SK-N-MC (cell line): Measurements from ENCODE around the gene ARSB.

Source experiments
- DNase-seq: peaks from one replicate; pipeline ENCODE4 v3.0.0-alpha.2; 2011; ENCODE audit warnings: low read depth, low spot score
- H3K27ac ChIP-seq: fragments of 200-600 bp; sonication (generic); 2 replicates; pipeline ENCODE4 v1.5.1; 2016; ENCODE audit warnings: mixed run types
- H3K36me3 ChIP-seq: fragments of 200-600 bp; sonication (generic); 2 replicates; pipeline ENCODE4 v1.6.1; 2017; ENCODE audit warnings: antibody characterized with exemption, low read length, mixed read lengths; ENCODE audit not compliant: insufficient read depth
- H3K4me3 ChIP-seq: fragments of 200-600 bp; sonication (generic); 2 replicates; pipeline ENCODE4 v1.5.1; 2016
- H3K9ac ChIP-seq: fragments of 200-600 bp; sonication (generic); 2 replicates; pipeline ENCODE4 v1.8.0; 2017; ENCODE audit warnings: mixed run types, mixed read lengths; ENCODE audit not compliant: insufficient read length
- H3K9me3 ChIP-seq: fragments of 200-600 bp; sonication (generic); 2 replicates; pipeline ENCODE4 v1.6.1; 2017; ENCODE audit warnings: low read depth, mild to moderate bottlenecking, antibody characterized with exemption, low read length, moderate library complexity, mixed read lengths
- EZH2 ChIP-seq: fragments of 200-600 bp; sonication (generic); IDR thresholded peaks from one replicate; pipeline ENCODE4 v1.6.1; 2017; ENCODE audit warnings: antibody characterized with exemption
- FOXP2 ChIP-seq: optimal IDR thresholded peaks from 2 replicates; pipeline ENCODE3; 2011; ENCODE audit warnings: mild to moderate bottlenecking, moderate library complexity; ENCODE audit not compliant: insufficient read depth; ENCODE audit errors: extremely low read length, control extremely low read depth
- POLR2AphosphoS5 ChIP-seq: IDR thresholded peaks from 2 replicates; pipeline ENCODE4 v1.6.1; 2012; ENCODE audit warnings: mild to moderate bottlenecking, low read depth, low read length, borderline replicate concordance

Gene ARSB

DNA sequence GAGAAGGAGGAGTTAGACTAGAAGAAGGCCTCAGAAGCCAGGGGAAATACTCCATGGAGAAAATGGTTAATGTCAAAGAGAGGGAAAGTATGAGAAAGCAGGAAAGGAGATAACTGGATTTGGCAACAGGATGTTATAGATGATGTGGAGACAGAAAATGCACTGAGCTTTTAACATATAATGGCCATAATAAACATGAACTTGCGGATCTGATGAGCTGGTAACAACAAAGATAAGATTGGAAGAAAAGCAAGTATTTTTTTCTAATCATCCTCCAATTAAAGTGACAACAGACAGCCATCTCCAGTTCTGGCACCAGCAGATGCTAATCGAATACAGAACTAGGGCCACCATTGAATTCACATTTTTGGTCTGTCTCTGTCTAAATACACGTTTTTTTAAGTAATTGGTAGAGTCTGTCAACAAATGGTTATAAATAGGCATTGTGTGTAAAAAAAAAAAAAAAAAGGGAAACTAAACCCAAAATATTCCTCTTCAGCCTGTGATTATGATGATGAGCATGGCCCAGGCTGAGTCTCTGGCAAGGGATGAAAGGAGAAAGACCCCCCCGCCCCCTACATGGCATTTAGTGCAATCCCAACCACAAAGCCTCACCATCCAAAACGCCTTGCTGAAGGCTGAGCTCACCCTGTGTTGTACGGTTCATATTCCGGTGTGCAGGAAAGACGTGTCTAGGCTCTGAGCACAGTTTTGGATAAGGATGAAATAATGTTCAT lies 187.0 kb downstream of the ARSB start:
- Histone ChIP-seq H3K4me3 (no peak overlapping the region), H3K9me3 (no peaks in the 10 kb centered on the region), H3K36me3 (no peaks in the 10 kb centered on the region), H3K27ac (no peak overlapping the region), H3K9ac (no peak overlapping the region)
- DNase-seq: no peak
- TF ChIP-seq POLR2AphosphoS5 (no peak), EZH2 (no peak), FOXP2 (no peak)

DNA sequence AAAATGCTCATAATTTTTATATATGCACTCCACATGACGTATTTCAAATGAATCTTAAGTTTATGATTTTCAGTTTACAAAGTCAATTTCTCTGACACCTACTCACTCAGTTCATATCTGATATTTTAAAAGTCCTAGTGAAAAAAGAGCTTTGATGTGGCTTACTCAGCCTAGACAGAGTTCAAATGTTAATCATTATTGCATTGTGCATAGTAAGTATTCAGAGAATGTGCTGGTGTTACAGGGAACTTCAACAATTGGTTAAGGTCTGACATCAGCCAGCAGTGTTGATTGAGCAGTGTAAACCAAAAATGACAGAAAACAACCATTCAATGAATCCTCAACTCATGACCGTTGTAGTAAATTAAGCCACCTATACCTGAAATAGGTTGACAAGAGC lies 189.4 kb downstream of the ARSB start:
- Histone ChIP-seq H3K4me3 (no peak overlapping the region), H3K9me3 (no peaks in the 10 kb centered on the region), H3K36me3 (no peaks in the 10 kb centered on the region), H3K27ac (no peak overlapping the region), H3K9ac (no peak overlapping the region)
- DNase-seq: no peak
- TF ChIP-seq EZH2 (no peak), FOXP2 (no peak), POLR2AphosphoS5 (no peak)

DNA sequence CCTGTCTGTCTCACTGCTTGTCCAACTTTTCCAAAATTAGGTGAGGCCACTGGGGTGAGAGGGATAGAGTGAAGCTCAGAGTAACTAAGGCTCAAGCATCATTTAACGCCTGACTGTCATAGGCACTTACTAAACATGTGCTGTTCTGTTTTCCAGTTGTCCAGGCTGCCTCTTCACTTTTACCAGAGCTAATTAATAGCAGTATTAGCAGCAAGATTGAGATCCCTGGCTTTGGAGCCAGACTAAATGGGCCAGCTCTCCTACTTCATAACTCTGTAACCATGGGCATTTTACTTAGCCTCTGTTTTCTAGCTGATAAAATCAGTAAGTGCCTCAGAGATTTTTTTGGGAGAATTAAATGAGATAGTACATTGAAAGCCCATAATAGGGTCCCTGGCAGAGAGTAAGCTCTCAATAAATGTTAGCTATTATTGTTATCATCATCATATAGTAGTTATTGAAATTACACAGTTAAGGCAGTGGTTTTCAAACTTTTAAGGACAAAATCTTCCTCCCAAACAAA lies 190.4 kb downstream of the ARSB start:
- no peaks in the 10 kb centered on the region for H3K36me3 ChIP-seq
- DNase-seq: no peak
- no peak for TF ChIP-seq FOXP2
- TF ChIP-seq EZH2: no peak
- TF ChIP-seq POLR2AphosphoS5: no peak

DNA sequence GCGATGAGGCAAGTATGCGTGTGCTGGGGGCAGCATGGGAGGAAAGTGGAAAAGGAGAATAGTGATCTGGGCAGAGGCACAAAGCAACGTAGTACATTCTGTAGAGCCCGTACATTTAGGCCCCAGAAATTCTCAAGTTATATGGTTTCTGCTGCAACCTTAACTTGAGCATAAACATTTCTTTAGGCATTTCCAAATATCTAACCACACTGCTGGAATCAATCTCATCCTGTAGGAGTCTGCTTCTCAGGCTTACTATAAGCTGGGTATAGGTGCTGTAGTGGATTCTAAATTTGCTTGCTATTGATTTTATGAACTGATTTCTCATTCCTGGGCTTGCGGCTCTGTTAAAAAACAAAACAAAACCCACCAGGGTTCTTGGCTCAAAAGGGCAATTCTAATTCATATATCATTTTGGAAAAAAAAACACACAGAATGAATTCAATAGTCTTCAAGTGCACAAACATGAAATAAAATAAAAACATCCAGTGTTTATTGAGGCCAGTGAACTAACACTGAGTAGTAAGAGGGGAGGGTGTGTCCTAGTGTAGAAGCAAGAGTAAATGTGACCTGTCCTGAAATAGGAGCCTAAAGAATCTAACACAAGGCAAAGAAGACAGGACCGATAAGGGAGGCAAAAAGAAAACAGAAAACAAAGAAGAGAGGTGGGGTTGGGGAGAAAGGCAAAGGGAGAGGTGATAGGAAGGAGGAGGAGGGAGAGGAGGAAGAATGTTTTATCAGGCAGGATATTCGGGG lies 191.0 kb downstream of the ARSB start:
- H3K9me3 ChIP-seq: no peaks in the 10 kb centered on the region
- H3K4me3 ChIP-seq: no peak overlapping the region
- H3K36me3 ChIP-seq: no peaks in the 10 kb centered on the region
- H3K9ac ChIP-seq: no peak overlapping the region
- no peak for DNase-seq
- no peak for TF ChIP-seq POLR2AphosphoS5
- TF ChIP-seq FOXP2: no peak
- no peak for TF ChIP-seq EZH2
- no peak overlapping the region for H3K27ac ChIP-seq

More for the DNA sequence above, 190.4 kb downstream of the ARSB start:
- H3K4me3 ChIP-seq: no peak overlapping the region
- H3K27ac ChIP-seq: no peak overlapping the region
- H3K9me3 ChIP-seq: no peaks in the 10 kb centered on the region
- H3K9ac ChIP-seq: no peak overlapping the region

DNA sequence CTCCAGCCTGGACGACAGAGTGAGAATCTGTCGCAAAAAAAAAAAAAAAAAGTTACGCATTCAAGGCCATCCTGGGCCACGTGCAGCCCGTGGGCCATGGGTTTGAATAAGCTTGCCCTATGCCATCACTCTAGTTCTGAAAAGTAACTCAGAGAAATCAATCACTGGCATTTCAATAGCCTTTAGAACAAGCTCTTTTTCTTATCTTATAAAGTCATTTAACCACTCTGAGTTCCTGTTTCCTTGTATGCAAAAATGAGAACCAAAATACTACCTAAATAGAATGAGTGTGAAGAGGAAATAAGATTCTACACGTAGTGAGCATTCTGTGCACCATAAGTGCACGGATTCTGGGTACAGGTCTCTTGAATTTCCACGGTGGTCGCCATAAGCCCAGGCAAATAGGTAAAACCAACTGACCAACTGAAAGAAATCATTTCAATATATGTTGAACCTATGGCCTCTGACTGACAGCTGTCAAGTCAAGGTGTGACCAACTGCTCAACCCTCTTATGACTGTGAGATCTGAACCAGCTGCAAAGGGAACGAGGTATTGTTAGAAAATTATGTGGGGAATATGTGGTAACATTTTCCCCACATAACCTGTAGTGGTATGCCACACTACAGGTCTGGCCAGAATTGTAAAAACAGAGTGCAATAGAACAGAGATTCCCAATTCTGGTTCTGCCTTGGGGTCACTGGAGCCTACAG lies 192.6 kb downstream of the ARSB start:
- H3K9ac ChIP-seq: no peak overlapping the region
- no peaks in the 10 kb centered on the region for H3K36me3 ChIP-seq
- no peak overlapping the region for H3K4me3 ChIP-seq
- H3K27ac ChIP-seq: no peak overlapping the region
- no peaks in the 10 kb centered on the region for H3K9me3 ChIP-seq
- DNase-seq: no peak
- TF ChIP-seq FOXP2 (no peak), EZH2 (no peak), POLR2AphosphoS5 (no peak)

DNA sequence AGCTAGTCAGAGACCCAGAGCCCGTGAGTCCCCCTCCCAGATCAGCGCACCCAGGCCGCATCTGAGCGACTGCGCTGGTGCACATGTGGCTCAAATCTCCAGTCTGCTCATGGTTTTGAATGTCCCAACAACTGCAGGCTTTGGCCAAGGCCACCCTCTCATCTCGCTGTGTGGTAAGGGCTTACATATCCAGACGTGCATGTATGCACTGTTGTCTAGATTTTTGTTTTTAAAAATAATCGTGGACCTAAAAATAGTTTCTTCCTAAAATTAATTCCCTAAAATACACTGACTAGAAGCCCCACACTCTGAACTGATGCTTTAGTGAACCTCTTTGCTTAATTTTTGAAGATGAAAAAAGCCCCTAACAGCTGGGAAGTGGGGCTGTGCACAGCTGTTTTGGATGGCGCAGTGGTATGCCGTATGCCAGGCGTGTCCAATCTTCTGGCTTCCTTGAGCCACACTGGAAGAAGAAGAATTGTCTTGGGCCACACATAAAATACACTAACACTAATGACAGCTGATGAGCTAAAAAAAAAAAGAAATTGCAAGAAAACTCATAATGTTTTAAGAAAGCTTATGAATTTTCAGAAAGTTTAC lies 193.5 kb downstream of the ARSB start:
- DNase-seq: no peak
- no peak for TF ChIP-seq EZH2
- no peak for TF ChIP-seq POLR2AphosphoS5
- no peak for TF ChIP-seq FOXP2
- no peak overlapping the region for H3K9ac ChIP-seq
- no peaks in the 10 kb centered on the region for H3K36me3 ChIP-seq
- H3K4me3 ChIP-seq: no peak overlapping the region
- no peaks in the 10 kb centered on the region for H3K9me3 ChIP-seq
- no peak overlapping the region for H3K27ac ChIP-seq

DNA sequence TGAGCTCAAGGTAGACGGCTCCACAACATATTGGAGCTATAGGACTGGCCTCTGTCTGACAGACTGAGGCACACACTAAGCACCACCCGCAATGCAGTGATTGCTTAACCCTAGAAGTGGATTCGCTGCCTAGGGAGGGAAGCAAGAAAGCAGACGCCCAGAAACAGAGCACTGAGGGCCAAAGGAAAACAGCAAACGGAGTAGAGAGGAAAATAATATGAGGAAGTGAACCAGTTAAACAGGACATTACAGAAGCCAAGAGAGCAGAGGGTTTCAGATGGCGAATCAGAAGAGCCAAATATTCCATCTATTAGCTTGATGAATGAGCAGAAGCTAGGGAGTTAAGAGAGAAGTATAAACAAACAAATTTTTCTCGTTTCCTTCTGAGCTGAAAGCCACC lies 197.3 kb downstream of the ARSB start:
- TF ChIP-seq FOXP2: no peak
- no peak for TF ChIP-seq EZH2
- TF ChIP-seq POLR2AphosphoS5: no peak
- Histone ChIP-seq H3K9ac (no peak overlapping the region), H3K27ac (no peak overlapping the region)

More for the DNA sequence above, 197.3 kb downstream of the ARSB start:
- Histone ChIP-seq H3K9me3 (no peaks in the 10 kb centered on the region), H3K4me3 (no peak overlapping the region), H3K36me3 (no peaks in the 10 kb centered on the region)
- DNase-seq: no peak
